ENCODE measurements around the gene SGCD.

- no peak for TF ChIP-seq CTCF (IDR thresholded peaks at IDR 0.05)
- no peak for TF ChIP-seq POLR2A (IDR thresholded peaks at IDR 0.05)
Observed at GRCh38 chr5:156803404-156803803, 476.4 kb downstream of the SGCD start.
